DOHH2 (cell line): ENCODE results near the gene PLCG2.

ENCODE experiments used
- CTCF ChIP-seq: fragments of 200-600 bp; sonication (generic); IDR thresholded peaks from one replicate; pipeline ENCODE4 v1.5.1; 2014; ENCODE audit warnings: antibody characterized with exemption, mild to moderate bottlenecking, low read depth, low read length; ENCODE audit not compliant: poor library complexity, severe bottlenecking
- EZH2phosphoT487 ChIP-seq: fragments of 200-600 bp; sonication (generic); IDR thresholded peaks from 2 replicates; pipeline ENCODE4 v1.6.1; 2017; ENCODE audit warnings: borderline replicate concordance, mild to moderate bottlenecking, antibody characterized with exemption, low read length, moderate library complexity, mixed read lengths

GRCh38 chr16:81927561-81928185 is 148.6 kb downstream of the PLCG2 start:
- TF ChIP-seq CTCF (no peak), EZH2phosphoT487 (no peak)
